ENCODE data around the gene ATAD5.
"Not testable (repeated sequence)": the region's sequence is repeated elsewhere in the genome, so short reads cannot be mapped to it uniquely, and the experiment has no call there.

GRCh38 chr17:30814236-30814635, 17.5 kb upstream of the ATAD5 start:
- TF ChIP-seq CTCF (conservative IDR thresholded peaks at IDR 0.05); EZH2 (IDR thresholded peaks at IDR 0.05; ENCODE audit: low read depth): not testable (repeated sequence)

Measured in PC-9 (cell line).